Fibroblast of lung (primary cell): Measurements from ENCODE around the gene HIP1. TPM values are rescaled to one million over a fixed set of nuclear protein-coding genes. Genes with fewer than 3 reads are reported as not detected.
A peak's percentile ranks its signal among the peaks of the same experiment; 100 is the strongest.
"Not testable (repeated sequence)": the region's sequence is repeated elsewhere in the genome, so short reads cannot be mapped to it uniquely, and the experiment has no call there.

Experiments
- DNase-seq, 2 donors: peaks; one replicate each; pipeline versions ENCODE4 v3.0.0 to v3.0.0-alpha.2; 2010; ENCODE audit warnings: low read depth in 2 of 2
- H2AFZ ChIP-seq: 2 replicates; pipeline ENCODE4 v1.5.1; 2012; ENCODE audit warnings: low read length, control low read depth, inconsistent platforms
- H3K27ac ChIP-seq: 2 replicates; pipeline ENCODE4 v1.5.1; 2011; ENCODE audit warnings: low read length, control low read depth; ENCODE audit not compliant: insufficient read depth
- H3K27me3 ChIP-seq: 2 replicates; pipeline ENCODE4 v1.5.1; 2011; ENCODE audit warnings: mild to moderate bottlenecking, low read length; ENCODE audit not compliant: control insufficient read depth, insufficient read depth
- H3K36me3 ChIP-seq: 2 replicates; pipeline ENCODE4 v1.5.1; 2011; ENCODE audit warnings: low read length; ENCODE audit not compliant: control insufficient read depth, insufficient read depth
- H3K4me1 ChIP-seq: 2 replicates; pipeline ENCODE4 v1.5.1; 2011; ENCODE audit warnings: low read length; ENCODE audit not compliant: control insufficient read depth, insufficient read depth; ENCODE audit errors: extremely low read depth
- H3K4me2 ChIP-seq: 2 replicates; pipeline ENCODE4 v1.5.1; 2011; ENCODE audit warnings: low read length, control low read depth; ENCODE audit not compliant: insufficient read depth; ENCODE audit errors: extremely low read depth
- H3K4me3 ChIP-seq, 4 experiments: fragments of 200-600 bp in 1 of 4; sonication (generic) in 1 of 4; replicated peaks in 1 of 4; 2 replicates each; pipeline ENCODE4 v1.5.1; 2011 to 2016; ENCODE audit warnings: low read length in 4 of 4, low read depth in 3 of 4, mild to moderate bottlenecking in 3 of 4, control low read depth in 2 of 4, inconsistent platforms in 1 of 4, mixed read lengths in 1 of 4; ENCODE audit not compliant: insufficient read depth in 1 of 4; ENCODE audit errors: control extremely low read depth in 1 of 4
- H3K79me2 ChIP-seq: 2 replicates; pipeline ENCODE4 v1.5.1; 2012; ENCODE audit warnings: mild to moderate bottlenecking, low read length, inconsistent platforms; ENCODE audit not compliant: control insufficient read depth, insufficient read depth
- H3K9ac ChIP-seq: 2 replicates; pipeline ENCODE4 v1.5.1; 2011; ENCODE audit warnings: mild to moderate bottlenecking, low read length, control low read depth; ENCODE audit not compliant: insufficient read depth
- H3K9me3 ChIP-seq: 2 replicates; pipeline ENCODE4 v1.5.1; 2012; ENCODE audit warnings: low read depth, low read length; ENCODE audit not compliant: control insufficient read depth, insufficient read depth
- H4K20me1 ChIP-seq: 2 replicates; pipeline ENCODE4 v1.5.1; 2011; ENCODE audit warnings: low read length; ENCODE audit not compliant: control insufficient read depth, insufficient read depth; ENCODE audit errors: extremely low read depth
- CTCF ChIP-seq, 2 donors: IDR thresholded peaks in 1 of 2; conservative IDR thresholded peaks in 1 of 2; 1 replicate in 1 of 2; 2 replicates in 1 of 2; pipeline ENCODE4 v1.5.1; 2011 to 2012; ENCODE audit warnings: low read length in 2 of 2, control low read depth in 1 of 2, inconsistent platforms in 1 of 2, low read depth in 1 of 2, mild to moderate bottlenecking in 1 of 2
- EZH2 ChIP-seq: IDR thresholded peaks from 2 replicates; pipeline ENCODE4 v1.5.1; 2012; ENCODE audit warnings: low read length, control low read depth, mild to moderate bottlenecking; ENCODE audit errors: missing control alignments
- polyA minus RNA-seq: library from RNA; depleted of rRNA, polyadenylated mRNA; stranded (reverse); fragments of >200 nt; gene quantifications from 2 replicates; pipeline ENCODE4 v1.2.3, GENCODE V29; 2011; ENCODE audit warnings: low replicate concordance
- polyA plus RNA-seq, 2 donors: library from polyadenylated mRNA; depleted of rRNA in 1 of 2; stranded (reverse) in 1 of 2; unstranded in 1 of 2; fragments of >200 nt; gene quantifications; 2 replicates each; pipeline ENCODE4 v1.2.1, GENCODE V29; 2011 to 2012; ENCODE audit warnings: missing spikeins in 1 of 2
- total RNA-seq: library from RNA; depleted of rRNA; stranded (reverse); fragments of >200 nt; gene quantifications from 2 replicates; pipeline ENCODE4 v1.2.1, GENCODE V29; 2014

Gene HIP1
- total RNA-seq (15.2 and 27.2 TPM in 2 replicates), polyA plus RNA-seq (30.0 and 31.3 TPM in 2 replicates), polyA minus RNA-seq (49.9 and 55.8 TPM in 2 replicates)
- 18.1 and 22.7 TPM in 2 replicates for polyA plus RNA-seq (2012)

- Histone ChIP-seq H3K4me2 (peak within 1 kb of the TSS; percentile 93), H3K27ac (peak within 1 kb of the TSS; percentile 78), H4K20me1 (no peaks in the 10 kb centered on the region), H3K4me1 (peaks cover 9% of the 10 kb centered on the region), H3K9me3 (no peaks in the 10 kb centered on the region), H3K27me3 (no peaks in the 10 kb centered on the region), H3K9ac (peak within 1 kb of the TSS; percentile 87), H3K79me2 (peaks cover 22% of the 10 kb centered on the region), H3K4me3 (peak within 1 kb of the TSS; percentile 77 to 99 (median 91)), H2AFZ (peak within 1 kb of the TSS; percentile 80), H3K36me3 (no peaks in the 10 kb centered on the region)
- TF ChIP-seq CTCF (conservative IDR thresholded peaks at IDR 0.05 in 1 of 2, IDR thresholded peaks at IDR 0.05 in 1 of 2; ENCODE audit: low read depth in 1 of 2, low read length in 2 of 2) (no peak), EZH2 (no peak)
- DNase-seq, result no peak
Observed at GRCh38 chr7:75738604-75738974, at the start of gene HIP1. Gene HIP1, minus strand, starts transcription at chr7:75738941. Its CDS starts 21 bp downstream, at chr7:75738920.

GRCh38 chr7:75788154-75788847 lies 49.6 kb upstream of the HIP1 start:
- H3K9me3 ChIP-seq, DNase-seq, H3K27me3 ChIP-seq, H3K4me3 ChIP-seq, H4K20me1 ChIP-seq, H3K9ac ChIP-seq, H3K4me2 ChIP-seq, H2AFZ ChIP-seq, H3K79me2 ChIP-seq, H3K36me3 ChIP-seq, H3K4me1 ChIP-seq, H3K27ac ChIP-seq: not testable (repeated sequence)

GRCh38 chr7:75783058-75783457 lies 44.3 kb upstream of the HIP1 start:
- H3K36me3 ChIP-seq, H3K27me3 ChIP-seq, DNase-seq, H4K20me1 ChIP-seq, H3K9me3 ChIP-seq, H3K4me3 ChIP-seq, H3K4me2 ChIP-seq, H3K9ac ChIP-seq, H3K79me2 ChIP-seq, H3K4me1 ChIP-seq, H2AFZ ChIP-seq, H3K27ac ChIP-seq: not testable (repeated sequence)

- H3K4me2 ChIP-seq, H3K9ac ChIP-seq, H4K20me1 ChIP-seq, H3K9me3 ChIP-seq, H3K4me3 ChIP-seq, H2AFZ ChIP-seq, DNase-seq, H3K27ac ChIP-seq, H3K36me3 ChIP-seq, H3K79me2 ChIP-seq, H3K4me1 ChIP-seq, H3K27me3 ChIP-seq: not testable (repeated sequence)
Observed at GRCh38 chr7:75780647-75781273, 42.0 kb upstream of the HIP1 start.

DNA sequence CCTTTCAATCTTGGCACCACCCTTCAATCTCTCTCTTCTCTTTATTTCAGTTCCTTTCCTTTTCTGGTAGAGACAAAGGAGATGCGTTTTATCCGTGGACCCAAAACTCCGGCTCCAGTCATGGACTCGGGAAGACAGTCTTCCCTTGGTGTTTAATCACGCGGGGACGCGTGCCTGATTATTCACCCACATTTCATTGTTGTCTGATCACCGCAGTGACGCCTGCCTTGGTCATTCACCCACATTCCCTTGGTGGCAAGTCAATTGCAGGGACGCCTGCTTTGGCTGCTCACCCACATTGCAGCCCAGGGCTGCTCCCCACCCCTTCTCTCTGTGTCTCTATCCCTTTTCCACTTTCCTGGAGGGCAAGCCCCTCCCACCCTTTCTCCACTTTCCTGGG lies 40.8 kb upstream of the HIP1 start:
- not testable (repeated sequence) for H2AFZ ChIP-seq, H3K36me3 ChIP-seq, H3K4me3 ChIP-seq, H3K4me2 ChIP-seq, H3K79me2 ChIP-seq, H3K9ac ChIP-seq, H3K27ac ChIP-seq, H3K4me1 ChIP-seq, H3K9me3 ChIP-seq, H4K20me1 ChIP-seq, H3K27me3 ChIP-seq
- DNase-seq, result peak in 1 of 2 donors; percentile 75

DNA sequence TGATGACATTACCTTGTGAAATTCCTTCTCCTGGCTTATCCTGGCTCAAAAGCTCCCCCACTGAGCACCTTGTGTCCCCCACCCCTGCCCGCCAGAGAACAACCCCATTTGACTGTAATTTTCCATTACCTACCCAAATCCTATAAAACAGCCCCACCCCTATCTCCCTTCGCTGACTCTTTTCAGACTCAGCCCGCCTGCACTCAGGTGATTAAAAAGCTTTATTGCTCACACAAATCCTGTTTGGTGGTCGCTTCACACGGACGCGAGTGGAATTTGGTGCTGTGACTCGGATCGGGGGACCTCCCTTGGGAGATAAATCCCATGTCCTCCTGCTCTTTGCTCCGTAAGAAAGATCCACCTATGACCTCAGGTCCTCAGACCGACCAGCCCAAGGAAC lies 40.3 kb upstream of the HIP1 start:
- not testable (repeated sequence) for H3K9ac ChIP-seq, H3K79me2 ChIP-seq, H3K36me3 ChIP-seq, H4K20me1 ChIP-seq, H2AFZ ChIP-seq, H3K4me1 ChIP-seq, H3K27me3 ChIP-seq, H3K27ac ChIP-seq, H3K4me2 ChIP-seq, H3K4me3 ChIP-seq, H3K9me3 ChIP-seq, DNase-seq
